ENCODE results near the gene TAOK1.

The TAOK1 gene

GRCh38 chr17:29363716-29364115 lies 26.4 kb upstream of the TAOK1 start:
- H3K4me3 ChIP-seq (ENCODE audit: low read length): no peak overlapping the region
- TF ChIP-seq, protein P1, sequence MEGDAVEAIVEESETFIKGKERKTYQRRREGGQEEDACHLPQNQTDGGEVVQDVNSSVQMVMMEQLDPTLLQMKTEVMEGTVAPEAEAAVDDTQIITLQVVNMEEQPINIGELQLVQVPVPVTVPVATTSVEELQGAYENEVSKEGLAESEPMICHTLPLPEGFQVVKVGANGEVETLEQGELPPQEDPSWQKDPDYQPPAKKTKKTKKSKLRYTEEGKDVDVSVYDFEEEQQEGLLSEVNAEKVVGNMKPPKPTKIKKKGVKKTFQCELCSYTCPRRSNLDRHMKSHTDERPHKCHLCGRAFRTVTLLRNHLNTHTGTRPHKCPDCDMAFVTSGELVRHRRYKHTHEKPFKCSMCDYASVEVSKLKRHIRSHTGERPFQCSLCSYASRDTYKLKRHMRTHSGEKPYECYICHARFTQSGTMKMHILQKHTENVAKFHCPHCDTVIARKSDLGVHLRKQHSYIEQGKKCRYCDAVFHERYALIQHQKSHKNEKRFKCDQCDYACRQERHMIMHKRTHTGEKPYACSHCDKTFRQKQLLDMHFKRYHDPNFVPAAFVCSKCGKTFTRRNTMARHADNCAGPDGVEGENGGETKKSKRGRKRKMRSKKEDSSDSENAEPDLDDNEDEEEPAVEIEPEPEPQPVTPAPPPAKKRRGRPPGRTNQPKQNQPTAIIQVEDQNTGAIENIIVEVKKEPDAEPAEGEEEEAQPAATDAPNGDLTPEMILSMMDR (conservative IDR thresholded peaks at IDR 0.05; ENCODE audit: low read depth, low read length): no peak
- no peak for DNase-seq (ENCODE audit: low read depth)

DNA sequence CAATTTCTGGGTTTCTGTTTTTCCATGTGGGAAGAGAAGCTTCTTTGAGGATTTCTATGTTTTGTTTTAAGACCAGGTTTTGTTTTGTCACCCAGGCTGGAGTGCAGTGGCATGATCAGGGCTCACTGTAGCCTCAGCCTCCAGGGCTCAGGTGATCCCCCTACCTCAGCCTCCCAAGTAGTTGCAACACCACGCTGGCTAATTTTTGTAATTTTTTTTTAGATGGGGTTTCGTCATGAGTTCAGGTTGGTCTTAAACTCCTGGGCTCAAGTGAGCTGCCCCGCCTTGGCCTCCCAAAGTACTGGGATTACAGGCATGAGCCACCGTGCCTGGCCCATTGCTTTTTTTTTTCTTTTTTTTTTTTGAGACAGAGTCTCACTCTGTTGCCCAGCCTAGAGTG lies 25.5 kb upstream of the TAOK1 start:
- no peak for DNase-seq (ENCODE audit: low read depth)
- no peak overlapping the region for H3K4me3 ChIP-seq (ENCODE audit: low read length)
- TF ChIP-seq, protein P1 (conservative IDR thresholded peaks at IDR 0.05; ENCODE audit: low read depth, low read length): no peak

DNA sequence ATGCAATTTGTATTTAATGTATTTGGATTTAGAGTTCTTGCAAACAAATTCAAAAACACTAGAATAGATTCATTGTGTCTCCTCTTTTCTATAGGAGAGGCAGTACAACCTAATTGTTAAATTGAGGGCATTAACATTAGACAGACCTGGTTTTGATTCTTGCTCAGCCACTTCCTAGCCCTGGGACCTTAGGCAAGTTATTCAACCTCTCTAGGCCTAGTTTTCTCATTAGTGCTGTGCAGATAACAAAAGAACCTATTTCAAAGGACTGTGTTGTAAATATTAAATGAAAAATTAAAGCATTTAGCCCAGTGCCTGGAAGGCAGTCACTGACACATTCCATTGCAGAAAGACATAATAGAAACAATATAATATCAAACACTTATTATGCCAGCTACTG lies 22.0 kb upstream of the TAOK1 start:
- TF ChIP-seq, protein P1 (conservative IDR thresholded peaks at IDR 0.05; ENCODE audit: low read depth, low read length): no peak
- DNase-seq (ENCODE audit: low read depth): no peak
- H3K4me3 ChIP-seq (ENCODE audit: low read length): no peak overlapping the region

GRCh38 chr17:29368926-29369325 lies 21.2 kb upstream of the TAOK1 start:
- TF ChIP-seq, protein P1 (conservative IDR thresholded peaks at IDR 0.05; ENCODE audit: low read depth, low read length): no peak
- DNase-seq (ENCODE audit: low read depth): no peak
- H3K4me3 ChIP-seq (ENCODE audit: low read length): no peak overlapping the region

- peak; percentile 60 for DNase-seq (ENCODE audit: low read depth)
- TF ChIP-seq, protein P1 (conservative IDR thresholded peaks at IDR 0.05; ENCODE audit: low read depth, low read length): peak; percentile 72
- H3K4me3 ChIP-seq (ENCODE audit: low read length): peak overlapping the region; percentile 27
Observed at GRCh38 chr17:29369831-29370735, 20.1 kb upstream of the TAOK1 start.

- peak overlapping the region; percentile 36 for H3K4me3 ChIP-seq (ENCODE audit: low read length)
- peak; percentile 91 for DNase-seq (ENCODE audit: low read depth)
- TF ChIP-seq, protein P1 (conservative IDR thresholded peaks at IDR 0.05; ENCODE audit: low read depth, low read length): no peak
Observed at GRCh38 chr17:29376667-29377270, 13.4 kb upstream of the TAOK1 start.
